GM21619 (cell line): ENCODE measurements around the gene NAGS.
"Not testable (repeated sequence)": the region's sequence is repeated elsewhere in the genome, so short reads cannot be mapped to it uniquely, and the experiment has no call there.

ENCODE experiments used
- ATAC-seq: cut with Tn5 transposase; IDR thresholded peaks from one replicate; pipeline ENCODE4 v1.9.1; 2021; ENCODE audit not compliant: unreplicated experiment

The NAGS gene

GRCh38 chr17:44038604-44039011 lies 34.2 kb downstream of the NAGS start:
- no peak for ATAC-seq

- no peak for ATAC-seq
These were observed 35.6 kb downstream of the NAGS start for GRCh38 chr17:44039829-44040635.

DNA sequence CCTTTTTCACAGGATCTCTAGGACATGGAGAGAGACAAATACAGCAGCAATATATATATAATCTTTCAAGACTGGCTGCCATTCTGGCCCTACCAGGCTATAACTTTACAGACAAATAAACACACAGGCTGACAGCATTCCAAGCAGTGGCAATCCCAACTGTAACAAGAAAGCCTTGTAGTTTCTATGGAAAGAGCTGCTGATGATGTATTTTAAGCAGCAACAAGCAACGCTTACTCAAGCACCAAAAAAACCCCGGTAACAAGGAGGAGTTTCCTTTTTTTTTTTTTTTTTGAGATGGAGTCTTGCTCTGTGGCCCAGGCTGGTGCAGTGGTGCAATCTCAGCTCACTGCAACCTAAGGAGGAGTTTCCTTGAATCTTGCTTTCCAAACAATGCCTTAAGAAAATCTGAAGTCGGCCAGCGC lies 38.9 kb downstream of the NAGS start:
- ATAC-seq: no peak

- no peak for ATAC-seq
These were observed 39.6 kb downstream of the NAGS start for GRCh38 chr17:44044071-44044470.

- ATAC-seq: no peak
These were observed 41.1 kb downstream of the NAGS start for GRCh38 chr17:44045486-44045885.

- not testable (repeated sequence) for ATAC-seq
These were observed 42.5 kb downstream of the NAGS start for GRCh38 chr17:44046893-44047292.

GRCh38 chr17:44049294-44050060 lies 45.1 kb downstream of the NAGS start:
- ATAC-seq: no peak

GRCh38 chr17:44053125-44053872 lies 48.9 kb downstream of the NAGS start:
- no peak for ATAC-seq
